Duodenal mucosa (tissue), 2 donors: ENCODE measurements around the gene EHD2.

Experiments used
- H3K27ac ChIP-seq: one replicate; pipeline ENCODE4 v1.7.0; 2013; ENCODE audit warnings: low read depth, low read length
- H3K27me3 ChIP-seq, 2 donors: one replicate each; pipeline ENCODE4 v1.7.0; 2013; ENCODE audit warnings: low read length in 2 of 2, control low read depth in 1 of 2; ENCODE audit not compliant: insufficient read depth in 2 of 2, control insufficient read depth in 1 of 2
- H3K36me3 ChIP-seq, 2 donors: one replicate each; pipeline ENCODE4 v1.7.0; 2013; ENCODE audit warnings: low read length in 2 of 2, control low read depth in 1 of 2; ENCODE audit not compliant: insufficient read depth in 2 of 2, control insufficient read depth in 1 of 2
- H3K4me1 ChIP-seq, 2 donors: one replicate each; pipeline ENCODE4 v1.7.0; 2013; ENCODE audit warnings: low read length in 2 of 2, control low read depth in 1 of 2; ENCODE audit not compliant: insufficient read depth in 2 of 2, control insufficient read depth in 1 of 2
- H3K4me3 ChIP-seq, 2 donors: one replicate each; pipeline ENCODE4 v1.7.0; 2013; ENCODE audit warnings: low read length in 2 of 2, low read depth in 1 of 2
- H3K9ac ChIP-seq, 2 donors: one replicate each; pipeline ENCODE4 v1.7.0; 2013; ENCODE audit warnings: low read length in 2 of 2, low read depth in 1 of 2
- H3K9me3 ChIP-seq, 2 donors: one replicate each; pipeline ENCODE4 v1.7.0; 2013; ENCODE audit warnings: low read length in 2 of 2, control low read depth in 1 of 2; ENCODE audit not compliant: control insufficient read depth in 1 of 2

The EHD2 gene

GRCh38 chr19:47687906-47688305 lies 25.3 kb upstream of the EHD2 start:
- Histone ChIP-seq H3K4me3 (no peak overlapping the region), H3K36me3 (peaks cover 10 to 27% of the 10 kb centered on the region in 2 donors), H3K27me3 (no peaks in the 10 kb centered on the region), H3K4me1 (no peaks in the 10 kb centered on the region), H3K9ac (no peak overlapping the region), H3K9me3 (no peaks in the 10 kb centered on the region), H3K27ac (no peak overlapping the region)

- Histone ChIP-seq H3K9me3 (no peaks in the 10 kb centered on the region), H3K27me3 (no peaks in the 10 kb centered on the region), H3K36me3 (peaks cover 9 to 29% of the 10 kb centered on the region in 2 donors), H3K4me1 (no peaks in the 10 kb centered on the region), H3K9ac (no peak overlapping the region), H3K27ac (no peak overlapping the region), H3K4me3 (no peak overlapping the region)
Measured at GRCh38 chr19:47691090-47691489, 22.1 kb upstream of the EHD2 start.

DNA sequence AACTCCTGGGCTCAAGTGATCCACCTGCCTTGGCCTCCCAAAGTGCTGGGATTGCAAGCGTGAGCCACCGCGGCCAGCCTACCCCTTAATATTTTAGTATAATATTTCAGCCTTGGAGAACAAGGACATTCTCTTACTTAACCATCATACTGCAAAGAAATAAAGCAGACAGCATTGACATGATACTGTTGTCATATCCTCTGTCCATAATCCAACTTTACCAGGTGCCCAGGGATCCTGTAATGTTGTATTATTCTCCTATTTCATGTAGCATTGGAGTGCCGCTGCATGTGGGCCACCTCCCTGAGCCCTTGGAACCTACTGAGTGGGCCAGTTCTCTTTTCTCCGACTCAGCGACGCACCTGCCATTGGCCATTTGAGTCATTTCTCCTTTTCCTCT lies 21.4 kb upstream of the EHD2 start:
- Histone ChIP-seq H3K9me3 (no peaks in the 10 kb centered on the region), H3K36me3 (peaks cover 9 to 26% of the 10 kb centered on the region in 2 donors), H3K27me3 (no peaks in the 10 kb centered on the region), H3K9ac (no peak overlapping the region), H3K4me3 (no peak overlapping the region), H3K4me1 (no peaks in the 10 kb centered on the region), H3K27ac (no peak overlapping the region)

DNA sequence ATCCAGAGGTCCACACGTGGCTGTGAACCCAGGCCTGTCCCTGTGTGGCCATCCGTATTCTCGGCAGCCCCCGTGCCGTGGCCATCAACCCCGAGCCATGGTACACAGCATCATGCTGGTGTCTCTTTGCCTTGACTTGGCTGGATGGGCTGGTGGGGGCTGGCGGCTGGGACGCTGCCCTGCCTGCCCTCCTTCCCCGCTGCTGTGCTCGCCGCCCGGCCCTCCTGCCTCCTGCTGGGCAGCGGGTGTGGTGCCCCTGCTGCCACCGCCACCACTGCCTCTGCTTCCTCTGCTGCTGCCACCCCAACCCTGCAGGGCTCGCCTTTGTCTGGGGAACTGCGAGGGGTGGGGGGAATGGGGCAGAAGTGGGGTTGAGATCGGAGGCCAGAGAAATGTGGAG lies 19.7 kb upstream of the EHD2 start:
- Histone ChIP-seq H3K27ac (no peak overlapping the region), H3K9ac (no peak overlapping the region), H3K9me3 (no peaks in the 10 kb centered on the region), H3K36me3 (peaks cover 9 to 26% of the 10 kb centered on the region in 2 donors), H3K27me3 (no peaks in the 10 kb centered on the region), H3K4me1 (no peaks in the 10 kb centered on the region), H3K4me3 (no peak overlapping the region)

DNA sequence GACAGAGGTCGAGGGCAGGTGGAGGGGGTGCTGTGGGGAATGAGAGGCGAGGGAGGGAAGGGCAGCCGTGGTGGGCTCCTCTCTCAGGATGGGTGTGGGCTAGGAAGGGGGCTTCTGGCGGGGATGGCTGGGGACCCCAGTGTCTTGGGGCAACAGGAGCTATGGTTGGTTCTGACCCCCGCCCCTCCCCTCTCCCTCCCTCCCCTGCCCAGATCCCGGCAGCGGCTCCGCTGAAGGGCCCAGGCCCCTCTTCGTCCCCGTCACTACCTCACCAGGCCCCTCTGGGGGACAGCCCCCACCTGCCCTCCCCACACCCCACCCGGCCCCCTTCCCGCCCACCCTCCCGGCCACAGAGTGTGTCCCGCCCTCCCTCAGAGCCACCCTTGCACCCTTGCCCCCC lies 19.3 kb upstream of the EHD2 start:
- Histone ChIP-seq H3K9ac (no peak overlapping the region), H3K27ac (no peak overlapping the region), H3K36me3 (peaks cover 9 to 28% of the 10 kb centered on the region in 2 donors), H3K4me1 (no peaks in the 10 kb centered on the region), H3K4me3 (no peak overlapping the region), H3K27me3 (no peaks in the 10 kb centered on the region), H3K9me3 (no peaks in the 10 kb centered on the region)

GRCh38 chr19:47694466-47695273 lies 18.6 kb upstream of the EHD2 start:
- no peak overlapping the region for H3K27ac ChIP-seq
- peaks cover 7 to 35% of the 10 kb centered on the region in 2 donors for H3K36me3 ChIP-seq
- no peak overlapping the region for H3K9ac ChIP-seq
- H3K4me1 ChIP-seq: no peaks in the 10 kb centered on the region
- no peak overlapping the region for H3K4me3 ChIP-seq
- no peaks in the 10 kb centered on the region for H3K27me3 ChIP-seq
- no peaks in the 10 kb centered on the region for H3K9me3 ChIP-seq

DNA sequence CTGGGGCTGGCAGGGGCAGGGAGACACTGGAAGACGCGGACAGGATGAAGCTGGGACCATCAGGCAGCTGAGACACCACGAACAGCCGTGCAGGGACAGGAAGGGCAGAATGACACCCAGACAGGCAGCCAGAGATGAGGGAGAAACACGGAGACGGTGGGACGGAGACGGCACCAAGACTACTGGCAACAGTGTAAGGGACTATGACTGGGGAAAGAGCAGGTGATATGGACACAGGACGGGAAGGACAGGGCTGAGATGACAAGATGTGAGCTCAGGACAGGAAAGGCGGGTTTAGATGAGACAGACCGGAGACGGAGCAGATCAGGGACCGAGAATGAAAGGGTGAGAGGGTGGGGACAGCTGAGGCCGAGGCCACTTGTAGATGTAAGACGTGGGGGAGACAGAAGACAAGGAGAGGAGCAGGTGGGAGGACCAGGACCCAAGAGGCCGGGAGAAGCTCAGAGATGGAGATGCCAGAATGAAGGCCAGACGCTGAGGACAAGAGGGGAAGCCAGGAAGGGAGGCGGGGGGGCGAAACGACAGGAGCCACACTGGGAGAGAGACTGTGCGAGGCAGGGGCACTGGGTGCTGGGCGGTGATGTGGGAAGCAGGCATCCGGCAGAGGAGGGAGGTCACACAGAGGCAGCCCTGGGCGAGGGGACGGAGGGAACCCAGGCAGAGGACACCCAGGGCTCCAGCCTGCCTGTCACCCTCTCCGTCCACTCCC lies 17.5 kb upstream of the EHD2 start:
- Histone ChIP-seq H3K27ac (no peak overlapping the region), H3K4me3 (no peak overlapping the region), H3K4me1 (no peaks in the 10 kb centered on the region), H3K9me3 (no peaks in the 10 kb centered on the region), H3K9ac (no peak overlapping the region), H3K36me3 (peaks cover 6 to 45% of the 10 kb centered on the region in 2 donors), H3K27me3 (no peaks in the 10 kb centered on the region)

- Histone ChIP-seq H3K27ac (no peak overlapping the region), H3K27me3 (no peaks in the 10 kb centered on the region), H3K9ac (no peak overlapping the region), H3K36me3 (peaks cover 2 to 43% of the 10 kb centered on the region in 2 donors), H3K4me3 (no peak overlapping the region), H3K4me1 (no peaks in the 10 kb centered on the region), H3K9me3 (no peaks in the 10 kb centered on the region)
Measured at GRCh38 chr19:47696635-47697034, 16.6 kb upstream of the EHD2 start.

- Histone ChIP-seq H3K27me3 (no peaks in the 10 kb centered on the region), H3K36me3 (peaks cover 6 to 39% of the 10 kb centered on the region in 2 donors), H3K9ac (no peak overlapping the region), H3K27ac (no peak overlapping the region), H3K4me1 (no peaks in the 10 kb centered on the region), H3K9me3 (no peaks in the 10 kb centered on the region), H3K4me3 (no peak overlapping the region)
Measured at GRCh38 chr19:47697863-47698609, 15.2 kb upstream of the EHD2 start.
